MM.1S (cell line): ENCODE data around the gene ETNK2.

Experiments used
- DNase-seq: peaks from one replicate; pipeline ENCODE4 v3.0.0-alpha.2; 2015
- H2AFZ ChIP-seq: fragments of 300-600 bp; sonication (generic); 2 replicates; pipeline ENCODE4 v1.6.0; 2016; ENCODE audit warnings: antibody characterized with exemption, low read length
- H3F3A ChIP-seq: fragments of 300-600 bp; sonication (generic); 2 replicates; pipeline ENCODE4 v1.6.1; 2016; ENCODE audit warnings: mild to moderate bottlenecking, antibody characterized with exemption, low read length, moderate library complexity, mixed read lengths; ENCODE audit not compliant: insufficient read depth
- H3K27ac ChIP-seq: fragments of 300-600 bp; sonication (generic); 2 replicates; pipeline ENCODE4 v1.5.1; 2016; ENCODE audit warnings: mild to moderate bottlenecking, low read length
- H3K27me3 ChIP-seq: fragments of 300-600 bp; sonication (generic); replicated peaks from 2 replicates; pipeline ENCODE4 v1.6.0; 2016; ENCODE audit warnings: low read length; ENCODE audit not compliant: insufficient read depth
- H3K36me3 ChIP-seq: fragments of 300-600 bp; sonication (generic); replicated peaks from 2 replicates; pipeline ENCODE4 v1.6.1; 2016; ENCODE audit warnings: mild to moderate bottlenecking, low read length, mixed read lengths; ENCODE audit not compliant: insufficient read depth
- H3K4me1 ChIP-seq: fragments of 300-600 bp; sonication (generic); 2 replicates; pipeline ENCODE4 v1.6.1; 2016; ENCODE audit warnings: low read length, mixed read lengths
- H3K4me2 ChIP-seq: fragments of 300-600 bp; sonication (generic); 2 replicates; pipeline ENCODE4 v1.6.0; 2016; ENCODE audit warnings: low read depth, low read length
- H3K4me3 ChIP-seq: fragments of 300-600 bp; sonication (generic); 2 replicates; pipeline ENCODE4 v1.5.1; 2016; ENCODE audit warnings: low read length, mixed read lengths
- H3K79me2 ChIP-seq: fragments of 300-600 bp; sonication (generic); 2 replicates; pipeline ENCODE4 v1.6.1; 2016; ENCODE audit warnings: mixed run types, low read length, mixed read lengths
- H3K9ac ChIP-seq: fragments of 300-600 bp; sonication (generic); 2 replicates; pipeline ENCODE4 v1.6.1; 2016; ENCODE audit warnings: low read length, mixed read lengths
- H3K9me2 ChIP-seq: fragments of 300-600 bp; sonication (generic); replicated peaks from 2 replicates; pipeline ENCODE4 v1.6.1; 2016; ENCODE audit warnings: mild to moderate bottlenecking, low read length, mixed read lengths; ENCODE audit not compliant: insufficient read depth
- H3K9me3 ChIP-seq: fragments of 300-600 bp; sonication (generic); replicated peaks from 2 replicates; pipeline ENCODE4 v1.6.1; 2016; ENCODE audit warnings: mild to moderate bottlenecking, low read length, mixed read lengths; ENCODE audit not compliant: insufficient read depth
- H4K20me1 ChIP-seq: fragments of 300-600 bp; sonication (generic); 2 replicates; pipeline ENCODE4 v1.6.1; 2016; ENCODE audit warnings: mild to moderate bottlenecking, low read length, moderate library complexity, mixed read lengths; ENCODE audit not compliant: insufficient read depth
- EZH2 ChIP-seq: fragments of 300-600 bp; sonication (generic); optimal IDR thresholded peaks from 2 replicates; pipeline ENCODE3; 2017; ENCODE audit warnings: low read depth, mild to moderate bottlenecking, antibody characterized with exemption, low read length, mixed read lengths
- EZH2phosphoT487 ChIP-seq: fragments of 300-600 bp; sonication (generic); IDR thresholded peaks from 2 replicates; pipeline ENCODE4 v1.6.1; 2018; ENCODE audit warnings: antibody characterized with exemption, low read length
- TF ChIP-seq, protein P1 (sequence below): fragments of 300-600 bp; sonication (generic); IDR thresholded peaks from 2 replicates; pipeline ENCODE4 v1.5.1; 2016; ENCODE audit warnings: antibody characterized with exemption, low read length, mixed read lengths

ETNK2 gene

DNA sequence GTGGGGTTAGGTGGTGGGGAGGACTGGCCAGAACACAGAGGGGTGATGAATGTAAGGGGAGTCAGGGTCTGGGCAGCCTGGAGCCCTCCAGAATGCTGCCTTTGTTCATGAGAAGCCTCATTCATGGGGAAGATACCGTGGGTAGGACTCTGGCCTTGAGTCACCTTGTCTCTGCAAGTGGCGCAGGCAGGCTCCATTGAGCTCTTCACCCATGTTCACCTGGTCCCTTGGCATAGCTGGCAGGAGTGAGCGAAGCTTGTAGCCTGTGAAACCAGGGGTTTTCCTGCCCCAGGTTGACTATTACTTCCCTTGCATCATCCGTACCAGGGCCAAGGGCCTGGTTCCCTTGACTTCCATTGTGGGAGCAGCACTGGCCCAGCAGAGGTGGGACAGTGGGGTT, 53.2 kb downstream of the ETNK2 start:
- no peaks in the 10 kb centered on the region for H3K27me3 ChIP-seq
- TF ChIP-seq, protein P1, sequence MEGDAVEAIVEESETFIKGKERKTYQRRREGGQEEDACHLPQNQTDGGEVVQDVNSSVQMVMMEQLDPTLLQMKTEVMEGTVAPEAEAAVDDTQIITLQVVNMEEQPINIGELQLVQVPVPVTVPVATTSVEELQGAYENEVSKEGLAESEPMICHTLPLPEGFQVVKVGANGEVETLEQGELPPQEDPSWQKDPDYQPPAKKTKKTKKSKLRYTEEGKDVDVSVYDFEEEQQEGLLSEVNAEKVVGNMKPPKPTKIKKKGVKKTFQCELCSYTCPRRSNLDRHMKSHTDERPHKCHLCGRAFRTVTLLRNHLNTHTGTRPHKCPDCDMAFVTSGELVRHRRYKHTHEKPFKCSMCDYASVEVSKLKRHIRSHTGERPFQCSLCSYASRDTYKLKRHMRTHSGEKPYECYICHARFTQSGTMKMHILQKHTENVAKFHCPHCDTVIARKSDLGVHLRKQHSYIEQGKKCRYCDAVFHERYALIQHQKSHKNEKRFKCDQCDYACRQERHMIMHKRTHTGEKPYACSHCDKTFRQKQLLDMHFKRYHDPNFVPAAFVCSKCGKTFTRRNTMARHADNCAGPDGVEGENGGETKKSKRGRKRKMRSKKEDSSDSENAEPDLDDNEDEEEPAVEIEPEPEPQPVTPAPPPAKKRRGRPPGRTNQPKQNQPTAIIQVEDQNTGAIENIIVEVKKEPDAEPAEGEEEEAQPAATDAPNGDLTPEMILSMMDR = no peak
- TF ChIP-seq EZH2 (no peak), EZH2phosphoT487 (no peak)
- no peaks in the 10 kb centered on the region for H3F3A ChIP-seq
- no peaks in the 10 kb centered on the region for H3K36me3 ChIP-seq
- H3K79me2 ChIP-seq = no peaks in the 10 kb centered on the region
- no peak overlapping the region for H3K4me3 ChIP-seq
- H3K4me1 ChIP-seq = peaks cover 9% of the 10 kb centered on the region; the same call in 1 of the 2 replicates
- no peaks in the 10 kb centered on the region for H4K20me1 ChIP-seq
- H3K9me3 ChIP-seq = no peaks in the 10 kb centered on the region
- H3K9me2 ChIP-seq = no peaks in the 10 kb centered on the region
- no peak overlapping the region for H2AFZ ChIP-seq
- H3K27ac ChIP-seq = no peak overlapping the region
- DNase-seq = no peak
- no peak overlapping the region for H3K4me2 ChIP-seq
- no peak overlapping the region for H3K9ac ChIP-seq

DNA sequence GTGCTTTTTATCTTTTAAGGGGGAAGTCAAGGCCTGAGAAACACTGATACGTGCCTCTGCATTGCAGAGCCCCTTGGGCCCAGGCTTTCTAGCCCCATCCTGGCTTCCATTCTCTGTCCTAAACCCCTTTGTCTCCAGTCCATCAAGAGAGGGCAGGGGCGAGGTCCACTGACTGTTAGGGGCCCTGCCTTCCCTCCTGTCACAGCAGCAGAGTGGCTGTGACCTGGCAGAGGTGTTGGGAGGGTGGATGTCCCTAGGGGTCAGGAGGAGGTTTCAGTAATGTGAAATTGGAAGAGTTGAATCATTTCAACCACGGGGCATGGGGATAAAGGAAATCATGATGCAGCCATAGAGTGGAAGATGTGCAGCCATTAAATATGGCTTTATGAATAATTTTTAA, 54.9 kb downstream of the ETNK2 start:
- no peaks in the 10 kb centered on the region for H3K27me3 ChIP-seq
- no peaks in the 10 kb centered on the region for H3K9me3 ChIP-seq
- no peaks in the 10 kb centered on the region for H3K79me2 ChIP-seq
- no peaks in the 10 kb centered on the region for H3K4me1 ChIP-seq
- no peak overlapping the region for H3K4me3 ChIP-seq
- no peak overlapping the region for H3K4me2 ChIP-seq
- no peak overlapping the region for H3K27ac ChIP-seq
- no peaks in the 10 kb centered on the region for H3K9me2 ChIP-seq
- no peaks in the 10 kb centered on the region for H3F3A ChIP-seq
- no peak overlapping the region for H2AFZ ChIP-seq
- no peaks in the 10 kb centered on the region for H3K36me3 ChIP-seq
- no peaks in the 10 kb centered on the region for H4K20me1 ChIP-seq
- TF ChIP-seq EZH2phosphoT487 = no peak
- no peak overlapping the region for H3K9ac ChIP-seq
- no peak for DNase-seq

GRCh38 chr1:204094856-204095634, 56.8 kb downstream of the ETNK2 start:
- Histone ChIP-seq H3K9me3 (no peaks in the 10 kb centered on the region), H3K4me3 (no peak overlapping the region), H3K27ac (no peak overlapping the region), H3K4me1 (no peaks in the 10 kb centered on the region), H3F3A (no peaks in the 10 kb centered on the region), H3K79me2 (no peaks in the 10 kb centered on the region), H3K27me3 (no peaks in the 10 kb centered on the region), H2AFZ (no peak overlapping the region), H4K20me1 (no peaks in the 10 kb centered on the region), H3K9ac (no peak overlapping the region), H3K4me2 (no peak overlapping the region), H3K9me2 (no peaks in the 10 kb centered on the region), H3K36me3 (no peaks in the 10 kb centered on the region)
- TF ChIP-seq, protein P1 = no peak
- no peak for TF ChIP-seq EZH2
- no peak for TF ChIP-seq EZH2phosphoT487
- no peak for DNase-seq

DNA sequence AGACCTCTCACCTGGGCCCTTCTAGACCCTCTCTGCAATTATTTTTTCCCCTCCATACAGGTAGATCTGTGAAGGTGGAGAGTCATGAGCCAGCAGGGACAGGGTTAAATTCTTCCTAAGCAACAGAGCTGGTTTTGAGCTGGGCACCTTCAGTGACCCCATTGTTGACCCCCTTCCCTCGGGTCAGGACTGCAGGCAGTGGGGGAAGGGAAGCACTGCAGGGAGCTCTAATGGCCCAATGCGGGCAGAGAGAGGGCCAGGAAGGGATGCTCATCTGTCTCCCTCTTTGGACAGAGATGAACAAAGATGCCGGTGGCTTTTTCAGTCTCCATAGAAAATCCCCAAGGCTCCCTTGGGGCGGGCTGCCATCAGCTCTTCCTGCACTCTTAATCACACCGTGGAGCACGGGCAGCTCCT, 57.5 kb downstream of the ETNK2 start:
- Histone ChIP-seq H3K4me2 (no peak overlapping the region), H4K20me1 (no peaks in the 10 kb centered on the region), H3K36me3 (no peaks in the 10 kb centered on the region), H3K9me3 (no peaks in the 10 kb centered on the region), H3K4me3 (no peak overlapping the region), H3K4me1 (no peaks in the 10 kb centered on the region), H3K27me3 (no peaks in the 10 kb centered on the region), H3K9ac (no peak overlapping the region), H3K27ac (no peak overlapping the region), H3K79me2 (no peaks in the 10 kb centered on the region), H3F3A (no peaks in the 10 kb centered on the region), H3K9me2 (no peaks in the 10 kb centered on the region), H2AFZ (no peak overlapping the region)
- TF ChIP-seq EZH2 = no peak
- TF ChIP-seq, protein P1 = no peak
- DNase-seq = no peak
